Neuronal stem cell (in vitro differentiated cells): ENCODE data around the gene TMSB15A.
A peak's percentile ranks its signal among the peaks of the same experiment; 100 is the strongest.
"Not testable (repeated sequence)": the region's sequence is repeated elsewhere in the genome, so short reads cannot be mapped to it uniquely, and the experiment has no call there.

ENCODE experiments used
- DNase-seq: peaks from one replicate; pipeline ENCODE4 v3.0.0-alpha.2; 2013; ENCODE audit warnings: low spot score
- H2AFZ ChIP-seq: one replicate; pipeline ENCODE4 v1.6.1; 2013; ENCODE audit warnings: mild to moderate bottlenecking, low read length, inconsistent platforms
- H2AK5ac ChIP-seq: 2 replicates; pipeline ENCODE4 v1.6.1; 2013; ENCODE audit warnings: low read depth, mild to moderate bottlenecking, inconsistent platforms, low read length, moderate library complexity, mixed read lengths
- H2BK120ac ChIP-seq: 2 replicates; pipeline ENCODE4 v1.6.1; 2013; ENCODE audit warnings: low read depth, mild to moderate bottlenecking, inconsistent platforms, low read length, moderate library complexity, mixed read lengths
- H2BK12ac ChIP-seq: one replicate; pipeline ENCODE4 v1.6.1; 2013; ENCODE audit warnings: low read length, inconsistent platforms
- H2BK15ac ChIP-seq: 2 replicates; pipeline ENCODE4 v1.6.1; 2013; ENCODE audit warnings: mild to moderate bottlenecking, low read length, inconsistent platforms, mixed read lengths
- H2BK5ac ChIP-seq: one replicate; pipeline ENCODE4 v1.6.1; 2013; ENCODE audit warnings: inconsistent platforms, mild to moderate bottlenecking, low read length, moderate library complexity
- H3K14ac ChIP-seq: one replicate; pipeline ENCODE4 v1.6.1; 2013; ENCODE audit warnings: low read length, inconsistent platforms
- H3K18ac ChIP-seq: 2 replicates; pipeline ENCODE4 v1.6.1; 2013; ENCODE audit warnings: low read length, inconsistent platforms
- H3K23ac ChIP-seq: 2 replicates; pipeline ENCODE4 v1.6.1; 2013; ENCODE audit warnings: low read depth, mild to moderate bottlenecking, mixed read lengths, low read length, inconsistent platforms; ENCODE audit not compliant: poor library complexity
- H3K27ac ChIP-seq: replicated peaks from 3 replicates; pipeline ENCODE4 v1.5.1; 2013; ENCODE audit warnings: low read length, inconsistent platforms
- H3K27me3 ChIP-seq, 3 experiments: 2 replicates each; pipeline ENCODE4 v1.6.1; 2013; ENCODE audit warnings: low read length in 3 of 3, mild to moderate bottlenecking in 2 of 3, inconsistent platforms in 1 of 3, low read depth in 1 of 3, mixed read lengths in 1 of 3, moderate library complexity in 1 of 3; ENCODE audit not compliant: control insufficient read depth in 3 of 3, insufficient read depth in 3 of 3
- H3K36me3 ChIP-seq, 2 donors: replicated peaks in 1 of 2; 2 replicates each; pipeline ENCODE4 v1.6.1; 2013; ENCODE audit warnings: low read length in 2 of 2; ENCODE audit not compliant: control insufficient read depth in 2 of 2, insufficient read depth in 2 of 2
- H3K4ac ChIP-seq: 2 replicates; pipeline ENCODE4 v1.6.1; 2013; ENCODE audit warnings: inconsistent platforms, mild to moderate bottlenecking, low read length, moderate library complexity
- H3K4me1 ChIP-seq, 2 donors: 1 replicate in 1 of 2; 2 replicates in 1 of 2; pipeline ENCODE4 v1.6.1; 2013; ENCODE audit warnings: low read length in 2 of 2, low read depth in 1 of 2; ENCODE audit not compliant: control insufficient read depth in 2 of 2, insufficient read depth in 1 of 2
- H3K4me2 ChIP-seq: one replicate; pipeline ENCODE4 v1.6.1; 2013; ENCODE audit warnings: mild to moderate bottlenecking, low read length, inconsistent platforms; ENCODE audit not compliant: insufficient read depth, poor library complexity, severe bottlenecking
- H3K4me3 ChIP-seq, 2 donors: 2 replicates each; pipeline ENCODE4 v1.5.1; 2013; ENCODE audit warnings: low read length in 2 of 2, mild to moderate bottlenecking in 2 of 2, inconsistent platforms in 1 of 2, moderate library complexity in 1 of 2
- H3K79me1 ChIP-seq: one replicate; pipeline ENCODE4 v1.6.1; 2013; ENCODE audit warnings: low read depth, mild to moderate bottlenecking, inconsistent platforms, low read length, moderate library complexity
- H3K9ac ChIP-seq: one replicate; pipeline ENCODE4 v1.6.1; 2013; ENCODE audit warnings: mild to moderate bottlenecking, low read depth, low read length, inconsistent platforms; ENCODE audit not compliant: poor library complexity
- H3K9me3 ChIP-seq, 2 donors: replicated peaks in 1 of 2; 2 replicates each; pipeline versions ENCODE3 to v1.6.1; 2013; ENCODE audit warnings: low read length in 2 of 2, mild to moderate bottlenecking in 2 of 2, inconsistent platforms in 1 of 2, low read depth in 1 of 2, mixed read lengths in 1 of 2, moderate library complexity in 1 of 2; ENCODE audit not compliant: control insufficient read depth in 2 of 2, insufficient read depth in 1 of 2
- H4K8ac ChIP-seq: one replicate; pipeline ENCODE4 v1.6.1; 2013; ENCODE audit warnings: low read depth, mild to moderate bottlenecking, inconsistent platforms, low read length, moderate library complexity
- H4K91ac ChIP-seq: one replicate; pipeline ENCODE4 v1.6.1; 2013; ENCODE audit warnings: low read length, low read depth, mild to moderate bottlenecking, inconsistent platforms; ENCODE audit not compliant: poor library complexity
- WGBS, 2 donors: extraction: QIAGEN DNeasy Blood & Tissue Kit; methylation state at CpG; one replicate each; pipeline ENCODE4 v1.1.7; 2013; ENCODE audit warnings: missing lambda C conversion rate in 2 of 2, mixed read lengths in 1 of 2; ENCODE audit not compliant: insufficient read length in 2 of 2, insufficient replicate concordance in 1 of 2; ENCODE audit errors: extremely low coverage in 2 of 2; 5-methylcytosine and 5-hydroxymethylcytosine counted together

The TMSB15A gene

DNA sequence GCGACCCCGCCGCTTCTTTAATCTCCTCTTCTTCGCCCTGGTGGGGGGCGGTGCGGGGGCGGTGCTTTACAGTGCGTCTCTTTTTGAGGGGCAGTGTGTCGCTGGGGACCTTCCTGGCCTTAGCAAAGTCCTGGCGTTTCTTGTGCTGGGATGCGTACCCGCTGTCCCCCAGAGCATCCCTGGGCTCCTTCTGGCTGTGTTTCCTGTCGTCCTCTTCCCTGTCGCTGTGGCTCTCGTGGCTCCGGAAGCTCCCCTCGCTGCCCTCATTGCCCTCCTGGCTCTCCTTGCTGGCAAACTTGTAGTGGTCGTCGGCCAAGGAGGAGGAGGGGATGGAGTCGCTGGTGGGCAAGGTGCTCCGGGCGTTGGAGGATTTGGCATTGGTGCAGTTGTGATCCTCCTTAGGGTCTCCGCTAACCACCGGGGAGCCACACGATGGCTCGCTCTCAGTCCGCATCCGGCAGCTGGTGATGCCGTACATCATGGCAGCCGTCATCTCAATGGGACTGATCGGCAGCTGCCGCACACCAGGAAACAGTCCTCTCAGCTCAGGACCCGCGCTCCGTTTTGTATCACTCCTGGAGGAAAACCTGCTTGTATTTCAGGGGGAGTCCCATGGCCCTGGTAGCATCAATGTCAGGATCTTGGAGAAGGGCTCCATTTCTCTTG, 30.4 kb upstream of the TMSB15A start:
- Histone ChIP-seq H3K4me2 (no peak overlapping the region), H3K9ac (no peak overlapping the region), H4K8ac (no peak overlapping the region), H3K27me3 (peaks cover 0 to 4% (median 0%) of the 10 kb centered on the region in 3 experiments), H3K4ac (no peak overlapping the region), H3K14ac (no peak overlapping the region), H3K18ac (peak overlapping the region; percentile 11), H3K4me1 (no peaks in the 10 kb centered on the region), H3K36me3 (no peaks in the 10 kb centered on the region), H3K23ac (no peak overlapping the region), H2BK12ac (no peak overlapping the region), H2AK5ac (no peak overlapping the region), H2BK120ac (no peak overlapping the region), H2BK5ac (no peak overlapping the region), H4K91ac (no peak overlapping the region), H2AFZ (peak overlapping the region; percentile 64), H2BK15ac (no peak overlapping the region), H3K79me1 (no peaks in the 10 kb centered on the region), H3K9me3 (no peaks in the 10 kb centered on the region), H3K4me3 (no peak overlapping the region), H3K27ac (no peak overlapping the region)
- no CpG with 5 or more reads among the region's 35 CpGs for WGBS, 2 donors
- DNase-seq, result no peak

DNA sequence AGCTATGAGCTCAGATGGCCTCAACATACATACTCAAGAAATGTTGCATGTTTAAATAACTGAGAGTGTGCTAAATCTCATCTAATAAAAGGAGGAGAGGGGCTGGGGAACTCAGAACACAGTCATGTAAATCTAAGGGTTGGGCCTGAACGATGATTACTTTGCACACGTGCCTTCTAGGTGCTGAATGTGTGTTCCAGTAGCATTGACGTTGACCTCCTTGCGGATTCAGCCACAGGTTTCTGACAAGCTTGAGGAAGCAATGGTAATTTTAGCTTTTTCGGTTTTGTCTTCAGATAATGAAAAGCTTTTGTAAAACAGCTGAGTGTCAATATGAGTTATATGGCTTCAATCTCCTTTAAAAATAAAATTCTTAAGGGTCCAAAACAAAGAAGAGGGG, 29.6 kb upstream of the TMSB15A start:
- not testable (repeated sequence) for H3K27me3 ChIP-seq, H4K8ac ChIP-seq, H2AFZ ChIP-seq, H3K79me1 ChIP-seq, H4K91ac ChIP-seq, H3K4me3 ChIP-seq, H3K18ac ChIP-seq, DNase-seq, H3K36me3 ChIP-seq, H3K4me2 ChIP-seq, H3K4me1 ChIP-seq, H2AK5ac ChIP-seq, H2BK120ac ChIP-seq, H3K23ac ChIP-seq, H3K4ac ChIP-seq, H3K9ac ChIP-seq, H3K27ac ChIP-seq, H2BK15ac ChIP-seq, H3K14ac ChIP-seq, H3K9me3 ChIP-seq, H2BK5ac ChIP-seq, H2BK12ac ChIP-seq
- WGBS, 2 donors, result no CpG with 5 or more reads among the region's 5 CpGs

DNA sequence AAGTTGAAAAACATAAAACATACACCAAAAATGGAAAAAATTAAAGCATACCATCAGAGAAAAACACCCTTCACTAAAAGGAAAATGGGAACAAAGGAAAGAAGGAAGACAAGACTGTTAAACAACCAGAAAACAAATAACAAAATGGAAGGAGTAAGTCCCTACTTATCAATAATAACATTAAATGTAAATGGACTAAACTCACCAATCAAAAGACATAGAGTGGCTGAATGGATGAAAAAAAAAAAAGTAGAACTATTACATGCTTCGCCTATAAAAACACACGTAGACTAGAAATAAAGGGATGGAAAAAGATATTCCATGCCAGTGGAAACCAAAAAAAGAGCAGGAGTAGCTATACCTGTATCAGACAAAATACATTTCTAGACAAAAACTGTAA, 19.4 kb upstream of the TMSB15A start:
- Histone ChIP-seq H2BK12ac (no peak overlapping the region), H4K8ac (no peak overlapping the region), H4K91ac (no peak overlapping the region), H3K9me3 (no peaks in the 10 kb centered on the region), H3K9ac (no peak overlapping the region), H2BK5ac (no peak overlapping the region), H3K27me3 (no peaks in the 10 kb centered on the region), H3K14ac (no peak overlapping the region), H3K79me1 (no peaks in the 10 kb centered on the region), H2AK5ac (no peak overlapping the region), H3K27ac (no peak overlapping the region), H3K4ac (no peak overlapping the region), H3K4me1 (no peaks in the 10 kb centered on the region), H3K23ac (no peak overlapping the region), H3K18ac (no peak overlapping the region), H2BK15ac (no peak overlapping the region), H3K4me3 (no peak overlapping the region), H2AFZ (no peak overlapping the region), H3K36me3 (no peaks in the 10 kb centered on the region), H2BK120ac (no peak overlapping the region), H3K4me2 (no peak overlapping the region)
- WGBS, 2 donors, result no CpG with 5 or more reads among the region's 2 CpGs
- DNase-seq, result no peak

DNA sequence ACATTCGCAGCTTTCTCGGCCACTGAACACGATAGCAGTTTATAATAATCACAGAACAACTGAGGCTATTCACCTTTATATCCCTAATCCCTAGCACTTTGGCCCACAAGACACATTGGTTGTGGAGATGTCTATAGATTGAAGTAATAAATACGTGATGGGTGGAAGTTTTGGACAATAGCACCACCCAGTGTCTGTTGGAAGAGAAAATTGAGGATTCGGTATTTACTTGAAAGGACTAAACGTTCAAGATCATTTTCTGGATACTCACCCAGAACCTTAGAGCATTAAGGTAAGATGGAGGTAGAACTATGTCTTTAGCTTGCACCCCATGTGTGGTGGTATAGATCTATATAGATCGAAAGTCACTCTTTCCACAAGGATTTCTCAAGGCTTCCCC, 787 bp upstream of the TMSB15A start:
- WGBS, 2 donors, result no CpG with 5 or more reads among the region's 7 CpGs
- H2BK15ac ChIP-seq, result no peak overlapping the region

More for the DNA sequence above, 787 bp upstream of the TMSB15A start:
- no peak overlapping the region for H3K9ac ChIP-seq
- H3K79me1 ChIP-seq, result peaks cover 3% of the 10 kb centered on the region
- H2AFZ ChIP-seq, result peak overlapping the region; percentile 87
- H2BK5ac ChIP-seq, result no peak overlapping the region
- H2BK120ac ChIP-seq, result no peak overlapping the region
- no peak overlapping the region for H3K18ac ChIP-seq
- no peak overlapping the region for H4K8ac ChIP-seq
- no peak for DNase-seq
- peaks cover 0 to 3% of the 10 kb centered on the region in 2 donors for H3K4me1 ChIP-seq
- no peak overlapping the region for H3K23ac ChIP-seq
- no peaks in the 10 kb centered on the region for H3K9me3 ChIP-seq
- no peak overlapping the region for H3K4ac ChIP-seq
- no peak overlapping the region for H4K91ac ChIP-seq
- no peak overlapping the region for H3K27ac ChIP-seq
- H3K4me3 ChIP-seq, result no peak overlapping the region
- H3K4me2 ChIP-seq, result no peak overlapping the region
- H2AK5ac ChIP-seq, result no peak overlapping the region
- no peak overlapping the region for H3K14ac ChIP-seq
- peaks cover 4 to 26% of the 10 kb centered on the region in 2 donors for H3K36me3 ChIP-seq
- H2BK12ac ChIP-seq, result no peak overlapping the region
- H3K27me3 ChIP-seq, result no peaks in the 10 kb centered on the region
